ENCODE measurements around the gene KCND3.

The KCND3 gene

DNA sequence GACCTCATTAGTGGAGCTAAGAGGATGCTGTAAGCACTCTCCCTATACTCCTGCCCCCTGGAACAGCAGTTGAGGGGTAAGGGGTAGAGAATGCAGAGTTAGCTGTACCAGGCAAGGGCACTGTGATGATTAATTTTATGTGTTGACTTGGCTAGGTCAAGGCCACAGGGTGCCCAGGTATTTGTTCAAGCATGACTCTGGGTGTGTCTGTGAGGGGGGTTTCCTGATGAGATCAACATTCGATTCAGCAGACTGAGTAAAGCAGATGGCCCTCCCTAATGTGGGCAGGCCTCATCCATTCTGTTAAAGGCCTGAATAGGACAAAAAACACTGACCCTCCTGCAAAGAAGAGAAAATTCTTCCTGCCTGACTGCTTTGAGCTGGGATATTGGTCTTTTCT is 110.8 kb downstream of the KCND3 start:
- DNase-seq: no peak

DNA sequence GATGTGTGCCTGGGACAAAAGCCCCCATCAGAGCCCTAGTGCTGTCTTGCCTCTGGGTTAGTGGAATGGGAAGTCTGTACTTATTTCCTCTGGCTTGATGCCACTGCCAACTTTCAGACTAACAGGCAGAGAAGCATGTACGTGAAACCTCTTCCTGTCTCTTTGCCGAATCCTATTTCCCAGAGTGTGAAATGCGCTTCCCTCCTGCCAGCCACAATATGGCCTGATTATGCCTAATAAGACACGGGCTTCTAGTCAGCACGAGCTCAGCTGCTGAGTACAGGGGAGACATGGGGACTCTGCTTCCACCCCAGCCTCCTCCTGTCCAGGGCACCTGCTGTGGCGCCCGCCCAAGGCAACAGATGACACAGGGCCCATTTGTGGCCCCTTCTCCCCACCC is 111.4 kb downstream of the KCND3 start:
- DNase-seq: no peak

DNA sequence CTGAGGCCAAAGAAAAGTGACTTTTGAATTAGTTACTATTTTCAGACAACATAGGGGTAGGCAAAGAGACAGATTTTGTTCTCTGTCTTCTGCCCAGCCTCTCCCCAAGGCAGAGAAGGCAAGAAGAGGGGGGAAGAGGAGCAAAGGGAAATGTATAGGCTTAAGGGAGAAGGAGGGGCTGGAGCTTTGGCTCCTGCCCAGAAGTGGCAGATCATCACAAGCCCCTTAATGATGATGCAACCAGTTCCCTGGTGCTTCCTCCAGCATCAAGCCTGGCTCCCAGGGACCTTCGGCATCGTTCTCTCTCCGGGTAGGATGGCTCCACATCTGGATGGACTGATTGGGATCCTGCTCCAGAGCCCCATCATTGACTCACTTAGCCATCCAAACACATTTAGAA is 112.8 kb downstream of the KCND3 start:
- DNase-seq: no peak

DNA sequence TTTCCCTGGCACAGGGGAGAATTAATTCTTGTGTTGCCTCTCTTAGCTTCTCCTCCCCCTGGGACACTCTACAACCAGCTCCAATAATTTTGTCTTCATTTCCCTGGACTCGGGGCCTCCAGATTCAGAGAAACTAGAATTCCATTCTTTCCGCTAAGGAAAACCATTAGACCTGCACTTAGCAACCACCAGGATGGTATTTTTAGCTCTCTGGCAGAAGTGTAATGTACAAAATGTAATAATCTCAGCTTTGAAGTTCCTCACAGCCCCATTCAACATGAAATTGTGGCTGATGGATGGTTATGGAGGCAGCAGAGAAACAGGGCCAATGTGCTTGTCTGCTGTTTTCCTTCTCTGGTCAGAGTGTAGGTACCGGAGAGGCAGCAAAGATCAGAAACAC is 113.8 kb downstream of the KCND3 start:
- DNase-seq: no peak

DNA sequence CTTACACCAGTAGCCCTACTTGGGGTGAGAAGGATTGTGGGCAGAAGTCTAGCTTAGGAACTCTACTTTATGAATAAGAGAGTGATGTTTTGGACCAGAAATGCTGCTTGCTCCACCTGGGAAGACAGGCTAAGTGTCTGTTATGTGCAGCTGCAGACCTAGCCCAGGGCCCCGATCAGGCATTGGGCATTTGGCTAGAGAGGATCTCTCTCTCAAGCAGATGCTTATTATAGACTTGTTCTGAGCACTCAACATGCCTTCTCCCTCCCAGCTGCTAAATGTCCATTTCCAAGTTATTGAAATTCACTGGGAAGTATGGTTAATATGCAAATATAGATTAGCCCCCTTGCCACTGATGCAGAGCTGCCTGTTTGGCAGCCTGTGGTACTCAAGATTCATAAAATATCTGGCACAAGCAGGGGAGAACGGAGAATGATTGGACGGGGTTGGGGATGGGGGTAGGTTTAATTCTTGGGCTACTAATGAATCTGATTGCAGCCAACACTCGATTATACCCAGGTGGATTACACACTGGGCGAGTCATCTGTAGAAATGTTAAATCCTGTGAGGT is 115.9 kb downstream of the KCND3 start:
- DNase-seq: no peak

DNA sequence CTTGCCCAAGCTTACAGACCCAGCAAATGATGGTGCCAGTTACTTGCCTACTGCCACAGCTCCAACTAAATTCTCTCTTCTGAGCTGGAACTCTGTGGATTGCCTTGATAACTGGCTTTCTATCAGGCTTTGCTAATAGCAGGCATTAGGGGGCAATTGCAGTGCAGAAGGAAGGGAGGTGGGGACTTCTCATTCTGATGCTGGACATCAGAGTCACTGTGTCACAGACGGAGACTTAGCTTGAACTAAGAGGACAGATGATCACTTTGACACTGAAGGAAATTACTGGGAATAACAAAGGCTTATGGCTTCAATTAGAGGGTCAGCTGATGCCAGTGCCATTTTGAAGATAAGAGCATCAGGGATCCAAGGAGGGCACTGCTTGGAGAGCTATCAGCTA is 119.3 kb downstream of the KCND3 start:
- DNase-seq: no peak

DNA sequence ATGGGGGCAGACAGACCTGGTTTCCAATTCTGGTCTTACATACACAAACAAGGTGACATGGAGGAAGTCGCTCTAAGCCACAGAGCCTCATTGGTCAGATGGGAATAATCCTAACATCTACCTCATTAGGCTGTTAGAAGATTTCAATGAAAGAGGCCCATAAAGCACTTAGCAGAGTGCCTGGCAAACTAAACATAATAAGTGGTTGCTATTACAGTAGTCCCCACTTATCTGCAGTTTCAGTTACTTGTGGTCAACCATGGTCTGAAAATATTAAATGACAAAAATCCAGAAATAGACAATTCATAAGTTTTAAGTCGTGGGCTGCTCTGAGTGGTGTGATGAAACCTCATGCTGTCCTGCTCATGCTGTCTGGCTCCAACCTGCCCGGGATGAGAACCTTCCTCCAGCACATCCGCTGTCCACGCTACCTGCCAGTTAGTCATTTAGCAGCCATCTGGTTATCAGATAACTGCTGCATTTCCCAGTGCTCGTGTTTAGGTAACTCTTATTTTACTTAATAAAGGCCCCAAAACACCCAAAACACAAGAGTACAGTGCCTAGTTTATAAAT is 121.5 kb downstream of the KCND3 start:
- DNase-seq: no peak

DNA sequence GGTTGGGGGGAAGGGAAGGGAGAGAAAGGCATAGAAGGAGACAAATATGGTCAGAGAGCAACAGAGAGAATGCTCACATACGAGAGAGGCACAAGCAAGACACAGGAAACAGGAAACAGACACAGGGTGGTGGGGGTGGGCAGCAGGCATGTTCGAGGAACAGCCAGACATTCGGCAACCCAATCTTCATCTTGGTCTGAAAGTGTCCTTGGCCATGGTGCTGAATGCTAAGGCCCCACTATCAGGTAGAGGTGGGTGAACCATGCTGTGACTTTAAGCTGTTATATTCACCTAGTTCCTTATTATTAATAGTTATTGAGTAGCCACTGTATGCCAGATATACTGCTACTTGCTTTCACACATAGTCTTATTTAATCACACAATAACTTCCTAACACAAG is 124.6 kb downstream of the KCND3 start:
- DNase-seq: no peak

DNA sequence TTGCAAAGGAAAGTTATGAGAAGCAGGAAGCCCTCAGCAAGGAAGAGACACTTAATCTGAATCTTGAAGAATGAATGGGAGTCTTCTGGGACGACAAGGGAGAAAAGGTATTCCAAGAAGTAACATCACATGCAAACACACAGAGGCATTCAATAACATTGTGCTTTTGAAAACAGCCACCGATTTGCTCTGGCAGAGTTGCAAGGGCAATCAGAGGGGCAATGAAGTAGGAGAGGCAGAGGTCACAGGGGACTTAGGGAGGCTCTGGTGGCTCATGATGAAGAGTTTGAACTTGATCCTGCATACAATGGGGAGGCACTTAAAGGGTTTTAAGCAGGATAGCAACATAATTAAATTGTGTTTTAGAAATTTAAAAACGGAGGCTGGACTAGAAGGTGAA is 126.1 kb downstream of the KCND3 start:
- DNase-seq: no peak

DNA sequence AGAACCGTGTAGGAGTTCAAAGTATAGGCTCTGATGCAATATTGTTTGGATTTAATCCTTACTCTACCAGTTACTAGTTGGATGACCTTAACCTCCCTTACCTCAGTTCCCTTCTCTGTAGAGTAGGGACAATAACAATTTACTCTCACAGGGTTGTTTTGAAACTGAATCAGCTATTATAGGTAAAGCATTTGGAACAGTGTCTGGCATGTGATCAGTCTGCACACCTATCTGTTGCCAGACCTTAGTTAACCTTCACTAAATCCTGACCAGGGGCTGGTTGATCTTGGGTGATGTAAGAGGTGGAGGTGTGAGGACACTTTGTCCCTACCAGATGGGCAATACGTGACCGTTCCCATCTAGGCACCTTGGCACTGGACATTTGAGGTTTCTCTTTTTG is 126.9 kb downstream of the KCND3 start:
- no peak for DNase-seq

DNA sequence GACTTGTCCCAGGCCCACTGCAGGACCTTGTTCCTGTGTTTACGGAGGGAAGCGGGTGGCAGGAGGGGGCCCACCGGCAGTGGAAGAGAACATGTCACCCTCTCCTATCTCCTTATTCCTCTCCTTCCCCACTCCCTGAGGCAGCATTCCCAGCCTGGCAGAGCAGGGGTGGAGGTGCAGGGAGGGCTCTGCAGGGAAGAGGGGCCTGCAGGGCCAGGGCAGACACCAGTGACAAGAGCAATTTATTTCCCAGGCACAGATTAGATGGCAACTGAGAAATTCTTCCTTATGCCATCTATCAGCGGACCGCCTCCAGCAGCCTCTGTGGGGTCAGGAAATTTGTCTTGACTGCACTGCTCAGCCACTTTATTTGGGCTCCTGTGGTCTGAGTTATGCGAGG is 127.9 kb downstream of the KCND3 start:
- DNase-seq: no peak

DNA sequence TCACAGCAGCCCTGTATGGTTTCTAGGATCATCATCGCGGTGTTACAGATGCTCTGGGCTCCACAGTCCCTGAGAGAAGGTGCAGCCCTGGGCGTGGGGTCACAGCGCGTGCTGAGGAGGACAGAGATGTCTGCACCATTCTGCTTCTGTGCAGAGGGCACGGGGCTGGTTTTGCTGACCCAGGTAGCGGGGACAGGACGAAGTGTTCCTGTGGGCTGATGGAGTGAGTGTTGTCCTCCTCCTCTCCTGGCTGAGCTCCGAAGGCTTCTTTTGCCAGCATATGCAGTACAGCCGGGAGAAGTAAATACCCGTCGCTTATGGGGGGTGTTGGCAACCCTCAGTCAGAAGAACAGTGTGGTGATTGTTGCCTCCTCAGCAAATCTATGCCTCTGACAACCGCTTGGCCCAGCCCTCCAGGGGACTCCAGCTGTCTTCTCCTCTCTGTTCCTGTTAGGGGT is 132.2 kb downstream of the KCND3 start:
- no peak for DNase-seq

DNA sequence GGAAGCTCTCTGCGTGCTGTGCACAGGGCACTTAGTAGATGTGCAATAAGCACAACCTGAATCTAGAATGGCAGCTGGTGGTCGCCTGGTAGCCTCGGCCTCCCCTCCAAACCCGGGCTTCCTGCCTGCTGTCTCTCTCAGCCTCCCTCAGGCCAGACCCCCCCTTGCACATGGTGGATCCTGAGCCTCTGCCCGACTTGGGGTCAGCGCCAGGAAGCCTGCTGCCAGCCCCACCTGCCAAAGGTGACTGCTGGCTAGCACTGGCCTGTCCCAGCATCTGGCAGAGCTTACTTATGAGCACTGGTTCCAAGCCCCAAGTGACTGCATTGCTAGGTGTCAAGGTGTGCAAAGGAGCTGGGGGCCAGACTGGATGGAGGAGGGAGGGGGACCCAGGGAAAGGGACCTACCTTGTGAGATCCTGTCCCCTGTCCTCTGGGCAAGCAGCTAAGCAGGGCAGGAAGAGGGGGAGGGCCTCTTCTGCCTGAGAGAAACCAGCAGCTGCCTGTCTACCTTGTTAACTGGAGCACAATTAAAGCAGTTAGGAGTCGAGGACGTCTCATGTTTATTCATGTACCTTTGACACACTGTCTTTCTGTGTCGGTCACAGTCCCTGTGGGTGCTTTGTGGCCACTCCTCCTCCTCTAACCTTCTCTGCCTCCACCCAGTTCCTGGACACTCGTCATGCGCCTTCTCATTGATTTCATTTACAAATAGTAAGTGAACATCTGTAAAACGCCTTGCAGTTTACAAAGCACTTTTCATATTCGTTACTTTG is 132.9 kb downstream of the KCND3 start:
- peak; percentile 84 for DNase-seq

DNA sequence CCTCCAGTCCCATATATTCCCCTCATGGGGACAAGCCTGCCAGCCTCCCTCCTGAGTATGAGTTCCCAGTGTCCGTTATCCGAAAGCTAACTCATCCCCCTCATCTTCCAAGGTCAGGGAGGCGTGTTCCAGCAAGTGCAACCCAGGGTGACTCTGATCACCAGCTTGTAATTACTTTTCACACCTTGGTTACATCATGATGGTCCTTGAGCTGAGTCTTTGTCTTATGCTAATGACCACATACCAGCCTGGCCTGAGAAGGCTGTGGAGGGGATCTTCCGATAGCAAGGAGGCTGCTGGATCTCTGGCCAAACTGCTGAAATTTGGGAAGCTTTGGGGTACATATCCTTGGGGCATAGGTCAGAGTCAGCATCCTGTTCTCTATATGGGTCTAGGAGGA is 134.2 kb downstream of the KCND3 start:
- no peak for DNase-seq

DNA sequence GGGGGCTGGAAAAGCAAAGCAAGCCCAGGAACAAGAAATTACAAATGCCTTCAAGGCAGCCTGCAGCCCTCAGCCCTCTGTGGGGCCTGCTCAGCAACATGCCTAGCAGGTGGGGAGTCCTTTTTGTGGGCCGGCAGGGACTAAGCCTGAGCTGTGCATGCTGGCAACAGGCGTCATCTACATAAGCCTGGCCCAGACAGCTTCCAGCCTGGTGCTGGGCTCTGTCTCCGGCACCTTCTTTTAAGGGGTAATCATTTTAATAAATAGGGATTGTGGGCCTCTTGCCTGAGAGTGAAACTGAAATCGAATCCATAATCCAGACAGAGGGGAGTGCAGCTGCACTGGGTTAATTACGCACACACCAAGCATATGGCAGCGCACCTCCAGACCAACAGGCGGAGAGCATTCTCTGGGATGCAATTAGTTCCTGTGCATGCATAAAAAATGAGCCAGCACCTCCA is 137.2 kb downstream of the KCND3 start:
- DNase-seq: no peak

DNA sequence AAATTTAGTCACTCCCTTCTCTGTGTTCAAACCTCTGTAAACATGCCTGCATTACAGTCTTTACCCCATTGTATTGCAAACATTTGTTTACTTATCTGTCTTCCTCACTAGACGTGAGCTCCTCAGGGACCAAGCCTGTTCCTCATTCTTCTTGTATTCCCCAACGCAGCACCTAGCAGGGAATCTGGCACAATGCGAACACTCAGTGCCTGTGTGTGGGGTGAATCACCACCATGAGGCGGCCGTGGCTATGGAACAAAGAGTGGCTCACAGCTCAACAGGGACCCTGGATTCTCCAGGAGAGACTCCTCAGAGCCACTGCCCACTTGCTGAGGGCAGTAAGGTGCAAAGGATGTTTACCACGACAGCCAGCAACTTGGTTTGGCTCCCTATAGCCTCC is 137.9 kb downstream of the KCND3 start:
- DNase-seq: no peak

DNA sequence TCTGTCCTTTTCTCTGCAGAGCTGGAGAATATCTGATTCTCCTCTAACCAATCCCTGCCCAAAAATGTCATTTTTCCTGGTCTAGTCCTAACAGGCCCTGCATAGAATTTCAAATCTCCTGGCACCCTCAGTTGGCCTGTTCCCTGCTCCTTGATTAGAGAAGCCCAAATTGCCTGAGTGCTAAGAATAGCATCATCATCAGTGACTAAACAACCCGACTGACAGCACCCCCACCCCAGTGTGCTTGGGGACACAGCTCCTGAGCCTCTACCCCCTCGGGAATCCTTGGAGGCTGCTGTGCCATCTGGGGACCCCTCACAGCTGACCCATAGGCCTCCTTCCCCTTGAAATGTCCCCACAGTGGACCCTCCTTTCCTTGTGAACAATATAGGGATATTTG is 139.4 kb downstream of the KCND3 start:
- DNase-seq: no peak

DNA sequence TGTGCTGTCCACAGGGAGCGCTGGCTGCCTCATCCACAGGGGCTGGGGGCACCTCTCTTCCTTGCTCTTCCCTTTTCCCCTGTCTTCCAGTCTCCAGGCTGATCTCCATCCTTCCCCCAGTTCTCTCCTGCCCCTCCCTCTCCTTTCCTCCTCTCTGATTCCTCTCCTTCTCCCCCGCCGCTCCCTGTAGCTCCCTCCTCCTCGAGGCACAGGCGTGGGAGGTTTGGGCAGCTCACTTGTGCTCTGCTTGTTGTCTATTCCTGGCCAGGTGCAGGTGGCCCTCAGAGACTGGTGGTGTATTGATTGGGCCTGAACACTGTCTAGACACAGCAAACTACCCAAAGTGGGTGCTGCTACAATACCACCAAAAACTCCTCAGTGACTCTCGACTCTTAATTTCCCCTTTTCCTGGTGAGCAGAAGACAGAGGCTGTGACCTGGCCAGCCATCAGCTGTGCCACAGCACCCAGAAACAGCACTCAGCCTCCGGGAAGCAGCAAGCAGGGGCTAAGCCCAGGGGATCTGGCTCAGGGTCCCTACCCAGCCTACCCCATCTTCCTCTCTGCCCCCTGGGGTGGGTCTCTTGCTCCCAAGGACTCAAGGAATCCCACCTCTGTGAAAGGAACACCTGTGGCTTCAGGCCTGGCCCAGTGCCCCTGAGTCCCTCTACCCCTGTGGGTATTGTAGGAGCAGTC is 140.5 kb downstream of the KCND3 start:
- DNase-seq: no peak

DNA sequence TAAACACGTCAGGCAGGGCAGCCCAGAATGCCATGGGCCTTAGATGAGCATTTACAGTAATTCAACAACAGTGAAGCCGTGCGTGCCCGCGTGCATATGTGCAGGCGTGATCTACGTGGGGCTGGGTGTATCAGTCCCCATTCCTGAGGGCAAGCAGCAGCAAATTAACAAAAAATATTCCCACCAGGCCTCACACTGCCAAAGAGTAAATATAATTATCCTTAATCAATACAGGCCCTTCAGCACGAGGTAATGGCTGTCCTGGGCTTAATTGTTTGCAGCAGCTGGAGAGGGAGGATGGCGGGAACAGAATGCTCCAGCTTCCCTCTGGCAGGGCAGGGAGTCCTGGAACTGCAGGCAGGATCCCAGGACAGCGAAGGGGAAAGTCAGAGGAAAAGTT is 142.0 kb downstream of the KCND3 start:
- DNase-seq: peak; percentile 16

DNA sequence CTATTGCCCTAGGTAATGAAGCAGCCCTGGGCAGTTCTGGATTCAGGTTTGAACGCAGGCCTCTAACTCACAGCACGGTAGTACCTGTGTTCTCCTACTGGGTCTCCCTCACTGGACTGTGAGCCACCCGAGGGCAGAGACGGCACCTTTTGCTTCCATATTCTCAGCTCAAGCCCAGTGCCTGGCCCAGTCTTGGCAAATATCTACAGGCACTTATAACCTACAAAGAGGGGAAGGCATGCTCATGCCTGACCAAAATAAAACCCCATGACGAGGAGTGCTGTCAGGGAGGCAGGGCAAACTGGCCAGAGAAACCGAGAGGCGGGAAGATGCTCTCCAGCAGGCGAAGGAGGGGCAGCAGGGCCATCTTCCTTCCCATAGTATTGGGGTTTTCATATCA is 142.6 kb downstream of the KCND3 start:
- DNase-seq: no peak

DNA sequence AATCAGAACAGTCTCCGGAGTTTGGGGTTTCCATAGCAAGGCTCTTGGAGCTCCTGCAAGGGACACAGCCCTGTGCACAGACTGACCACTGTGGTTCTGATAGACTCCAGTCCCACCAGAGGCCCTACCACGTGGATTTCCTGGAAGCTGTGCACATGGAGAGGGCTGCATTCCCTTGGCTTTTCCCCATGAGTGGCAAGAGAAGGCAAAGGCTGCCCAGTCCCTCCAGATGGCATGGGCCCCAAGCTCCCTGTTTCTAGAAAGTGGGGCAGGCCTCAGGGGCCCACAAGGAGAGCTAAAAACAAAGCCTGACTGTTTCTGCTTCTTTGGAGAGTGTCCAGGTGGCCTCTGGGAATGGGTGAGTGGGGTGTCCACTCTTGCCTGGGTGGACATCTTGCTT is 146.3 kb downstream of the KCND3 start:
- no peak for DNase-seq

DNA sequence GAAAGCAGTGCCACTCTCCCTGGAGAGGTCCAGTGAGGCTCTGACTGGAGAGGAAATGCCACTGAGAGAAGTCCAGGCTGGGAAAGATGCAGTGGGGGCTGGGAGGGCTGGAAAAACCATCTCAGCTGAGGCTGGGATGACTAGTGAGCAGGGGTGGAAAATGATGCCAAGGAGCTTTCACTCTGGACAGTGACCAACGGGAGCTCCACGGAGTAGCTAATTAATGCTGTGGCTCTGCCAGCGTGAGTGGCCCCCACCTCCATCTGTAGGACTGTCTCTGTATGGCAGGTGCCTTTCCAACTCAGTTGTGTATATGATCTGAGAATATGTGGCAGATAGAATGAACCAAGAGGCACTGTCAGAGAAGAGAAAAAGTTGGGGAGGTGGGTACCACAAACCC is 147.1 kb downstream of the KCND3 start:
- no peak for DNase-seq

DNA sequence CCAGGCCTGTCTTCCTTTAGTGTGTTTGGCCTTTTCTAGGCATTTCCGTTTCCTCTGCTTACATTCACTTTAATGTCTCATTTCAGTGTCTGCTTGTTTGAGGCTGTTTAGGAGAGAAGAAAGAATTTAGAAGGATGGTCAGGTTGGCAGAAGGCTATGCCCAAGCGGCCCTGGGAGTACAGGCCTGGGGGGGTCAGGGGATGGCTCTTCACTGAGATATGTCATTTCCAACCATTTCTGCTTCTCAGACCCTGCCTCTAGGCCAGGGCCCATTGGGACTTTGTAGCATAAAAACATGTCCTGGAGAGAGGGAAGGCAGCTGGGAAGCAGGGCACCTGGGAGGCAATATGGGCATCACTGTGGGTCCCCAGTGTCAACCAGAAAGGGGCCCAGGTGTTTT is 147.7 kb downstream of the KCND3 start:
- DNase-seq: no peak

DNA sequence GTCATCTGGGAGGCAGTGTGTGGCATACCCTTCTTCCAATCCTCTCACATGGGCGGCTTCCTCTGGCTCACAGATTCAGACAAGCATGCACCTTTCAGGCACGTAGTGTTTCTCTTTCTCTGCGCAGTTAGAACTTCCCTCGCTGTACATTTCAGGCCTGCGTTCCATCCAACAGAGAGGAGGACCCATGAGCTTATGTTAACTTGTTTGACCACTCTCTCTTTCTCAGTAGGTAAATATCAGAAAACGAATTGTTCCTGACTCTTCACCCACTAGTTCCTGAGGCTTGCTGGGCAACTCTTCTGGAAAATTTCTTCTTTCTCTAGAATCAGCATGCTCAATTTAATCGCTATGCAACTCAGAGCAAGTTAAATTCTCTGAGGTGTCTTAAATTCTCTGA is 148.3 kb downstream of the KCND3 start:
- no peak for DNase-seq

All from DMS153 (cell line).